Measurements from ENCODE around the gene OR6S1.
"Not testable (repeated sequence)": the region's sequence is repeated elsewhere in the genome, so short reads cannot be mapped to it uniquely, and the experiment has no call there.

The OR6S1 gene

DNA sequence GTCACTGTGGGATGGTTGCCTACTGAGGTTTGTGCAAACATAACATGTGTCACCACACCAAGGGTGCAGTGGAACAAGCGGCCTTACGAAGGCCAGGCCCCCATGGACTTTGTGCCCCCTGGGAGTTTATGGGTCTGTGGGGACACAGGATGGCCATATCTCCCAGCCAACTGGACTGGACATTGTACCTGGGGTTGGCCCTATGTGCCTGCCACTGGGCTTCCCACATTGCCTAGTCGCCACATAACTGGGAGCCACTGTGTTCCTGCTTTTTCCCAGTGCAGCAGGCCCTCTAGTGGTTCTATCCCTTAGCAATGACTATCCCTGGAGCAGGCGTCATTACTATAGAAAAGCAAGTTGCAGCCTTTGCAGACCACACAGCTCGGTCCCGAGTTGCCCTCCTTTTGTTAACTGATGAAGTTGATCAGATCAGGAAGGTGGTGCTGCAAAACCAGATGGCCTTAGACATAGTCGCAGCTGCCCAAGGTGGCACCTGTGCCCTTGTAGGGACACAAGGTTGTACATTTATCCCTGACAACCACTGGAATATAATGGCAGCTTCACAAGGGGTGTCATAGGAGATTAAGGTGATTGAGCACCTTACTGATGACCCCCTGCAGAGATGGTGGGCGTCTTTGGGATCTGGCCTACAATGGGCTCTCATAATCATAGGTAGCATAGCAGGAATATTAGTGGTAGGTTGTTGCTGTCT lies 35.1 kb downstream of the OR6S1 start:
- no peak overlapping the region for H3K4me3 ChIP-seq (ENCODE audit: low read depth in 1 of 2, low read length in 2 of 2)
- H3K4me1 ChIP-seq (ENCODE audit: control insufficient read depth in 1 of 2, insufficient read depth in 2 of 2, low read length in 2 of 2), result peaks cover 0 to 6% of the 10 kb centered on the region in 2 donors
- H3K36me3 ChIP-seq (ENCODE audit: control insufficient read depth in 1 of 2, insufficient read depth in 2 of 2, low read length in 2 of 2), result no peaks in the 10 kb centered on the region
- H3K9me3 ChIP-seq (ENCODE audit: control insufficient read depth in 1 of 2, low read length in 2 of 2), result no peaks in the 10 kb centered on the region
- no peak overlapping the region for H3K27ac ChIP-seq (ENCODE audit: low read length)
- H3K27me3 ChIP-seq (ENCODE audit: low read depth, low read length), result no peaks in the 10 kb centered on the region

DNA sequence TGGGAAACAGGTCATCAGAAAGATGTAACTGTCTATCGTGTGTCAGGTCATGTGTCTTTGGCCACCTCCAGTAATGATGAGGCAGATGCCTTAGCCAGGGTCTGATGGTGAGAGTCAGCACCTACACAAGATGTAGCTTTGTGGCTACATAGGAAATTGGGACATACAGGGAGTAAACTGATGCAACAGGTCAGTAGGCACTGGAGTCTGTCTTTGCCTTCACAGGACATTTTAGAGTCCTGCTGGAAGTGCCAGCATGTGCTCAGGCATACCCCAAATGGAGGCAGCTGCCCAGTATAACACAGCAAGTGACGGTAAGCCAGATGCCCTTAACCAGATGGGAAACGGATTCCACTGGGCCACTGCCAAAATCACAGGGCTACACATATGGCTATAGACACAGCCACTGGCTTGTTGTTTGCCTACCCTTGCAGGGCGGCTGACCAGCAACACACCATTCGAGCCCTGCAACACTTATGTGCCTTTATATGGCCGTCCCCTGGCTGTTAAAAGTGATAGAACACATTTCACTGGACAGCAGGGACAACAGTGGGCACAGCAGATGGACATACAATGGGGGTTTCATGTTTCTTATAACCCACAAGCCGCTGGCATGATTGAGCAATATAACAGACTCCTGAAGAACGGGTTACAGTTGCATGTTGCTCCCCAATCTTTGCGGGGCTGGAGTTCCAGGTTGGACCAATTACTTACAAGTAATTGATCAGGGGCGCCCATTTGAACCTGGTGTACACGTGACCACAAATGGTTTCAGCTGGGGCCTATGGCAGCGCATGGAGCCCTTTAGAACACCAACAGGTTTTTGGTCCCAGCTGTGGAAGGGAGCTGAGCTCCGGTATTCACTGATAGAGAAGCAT lies 37.4 kb downstream of the OR6S1 start:
- Histone ChIP-seq H3K27me3 (ENCODE audit: low read depth, low read length) (no peaks in the 10 kb centered on the region), H3K4me1 (ENCODE audit: control insufficient read depth in 1 of 2, insufficient read depth in 2 of 2, low read length in 2 of 2) (no peaks in the 10 kb centered on the region), H3K9me3 (ENCODE audit: control insufficient read depth in 1 of 2, low read length in 2 of 2) (no peaks in the 10 kb centered on the region), H3K36me3 (ENCODE audit: control insufficient read depth in 1 of 2, insufficient read depth in 2 of 2, low read length in 2 of 2) (no peaks in the 10 kb centered on the region), H3K27ac (ENCODE audit: low read length) (no peak overlapping the region), H3K4me3 (ENCODE audit: low read depth in 1 of 2, low read length in 2 of 2) (no peak overlapping the region)

DNA sequence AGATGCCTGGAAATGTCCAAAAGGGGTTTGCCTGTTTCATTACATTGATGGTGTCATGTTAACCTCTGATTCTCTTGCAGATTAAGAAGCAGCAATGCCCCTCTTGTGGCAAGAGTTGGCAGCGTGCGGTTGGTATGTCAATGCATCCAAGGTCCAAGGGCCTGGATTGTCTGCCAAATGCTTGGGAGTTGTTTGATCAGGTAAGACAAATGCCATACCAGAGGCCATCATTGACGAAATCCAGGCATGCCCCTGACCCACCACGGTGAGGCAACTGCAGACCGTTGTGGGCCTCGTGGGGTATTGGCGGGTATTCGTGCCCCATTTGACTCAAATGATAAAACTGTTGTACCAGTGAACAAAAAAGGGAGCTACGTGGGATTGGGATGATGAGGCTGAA lies 38.9 kb downstream of the OR6S1 start:
- Histone ChIP-seq H3K27me3 (ENCODE audit: low read depth, low read length) (no peaks in the 10 kb centered on the region), H3K4me1 (ENCODE audit: control insufficient read depth in 1 of 2, insufficient read depth in 2 of 2, low read length in 2 of 2) (no peaks in the 10 kb centered on the region), H3K4me3 (ENCODE audit: low read depth in 1 of 2, low read length in 2 of 2) (no peak overlapping the region), H3K9me3 (ENCODE audit: control insufficient read depth in 1 of 2, low read length in 2 of 2) (no peaks in the 10 kb centered on the region), H3K27ac (ENCODE audit: low read length) (no peak overlapping the region), H3K36me3 (ENCODE audit: control insufficient read depth in 1 of 2, insufficient read depth in 2 of 2, low read length in 2 of 2) (no peaks in the 10 kb centered on the region)

- Histone ChIP-seq H3K4me3 (ENCODE audit: low read depth in 1 of 2, low read length in 2 of 2) (no peak overlapping the region), H3K4me1 (ENCODE audit: control insufficient read depth in 1 of 2, insufficient read depth in 2 of 2, low read length in 2 of 2) (no peaks in the 10 kb centered on the region), H3K27me3 (ENCODE audit: low read depth, low read length) (no peaks in the 10 kb centered on the region), H3K36me3 (ENCODE audit: control insufficient read depth in 1 of 2, insufficient read depth in 2 of 2, low read length in 2 of 2) (no peaks in the 10 kb centered on the region), H3K27ac (ENCODE audit: low read length) (no peak overlapping the region), H3K9me3 (ENCODE audit: control insufficient read depth in 1 of 2, low read length in 2 of 2) (no peaks in the 10 kb centered on the region)
Measured at GRCh38 chr14:20601522-20601921, 40.0 kb downstream of the OR6S1 start.

DNA sequence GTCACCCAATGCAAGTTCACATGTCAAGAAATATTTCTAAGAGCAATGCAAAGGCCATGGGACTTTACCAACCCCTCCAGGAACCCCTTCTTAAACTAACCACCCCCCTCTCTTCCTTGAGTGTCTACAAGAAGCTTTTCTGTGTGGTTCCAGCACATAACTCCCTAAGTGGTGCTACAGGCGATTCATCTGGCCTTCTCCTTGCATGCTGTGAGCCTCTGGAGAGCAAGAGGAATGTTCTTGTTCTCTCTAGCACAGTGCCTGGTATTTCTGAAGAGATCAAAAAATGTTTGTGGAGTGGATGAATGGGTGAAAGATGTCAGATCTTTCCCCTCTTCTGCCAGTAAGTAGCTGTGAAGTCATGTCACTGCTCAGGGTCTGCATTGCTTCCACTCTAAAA lies 44.4 kb downstream of the OR6S1 start:
- Histone ChIP-seq H3K27ac (ENCODE audit: low read length) (no peak overlapping the region), H3K4me3 (ENCODE audit: low read depth in 1 of 2, low read length in 2 of 2) (no peak overlapping the region), H3K27me3 (ENCODE audit: low read depth, low read length) (no peaks in the 10 kb centered on the region), H3K4me1 (ENCODE audit: control insufficient read depth in 1 of 2, insufficient read depth in 2 of 2, low read length in 2 of 2) (no peaks in the 10 kb centered on the region), H3K36me3 (ENCODE audit: control insufficient read depth in 1 of 2, insufficient read depth in 2 of 2, low read length in 2 of 2) (no peaks in the 10 kb centered on the region), H3K9me3 (ENCODE audit: control insufficient read depth in 1 of 2, low read length in 2 of 2) (no peaks in the 10 kb centered on the region)

- H3K36me3 ChIP-seq (ENCODE audit: control insufficient read depth in 1 of 2, insufficient read depth in 2 of 2, low read length in 2 of 2); H3K27ac ChIP-seq (ENCODE audit: low read length); H3K9me3 ChIP-seq (ENCODE audit: control insufficient read depth in 1 of 2, low read length in 2 of 2); H3K4me3 ChIP-seq (ENCODE audit: low read depth in 1 of 2, low read length in 2 of 2); H3K4me1 ChIP-seq (ENCODE audit: control insufficient read depth in 1 of 2, insufficient read depth in 2 of 2, low read length in 2 of 2); H3K27me3 ChIP-seq (ENCODE audit: low read depth, low read length): not testable (repeated sequence)
Measured at GRCh38 chr14:20595726-20596125, 45.8 kb downstream of the OR6S1 start.

- Histone ChIP-seq H3K36me3 (ENCODE audit: control insufficient read depth in 1 of 2, insufficient read depth in 2 of 2, low read length in 2 of 2) (no peaks in the 10 kb centered on the region), H3K4me1 (ENCODE audit: control insufficient read depth in 1 of 2, insufficient read depth in 2 of 2, low read length in 2 of 2) (no peaks in the 10 kb centered on the region), H3K27ac (ENCODE audit: low read length) (no peak overlapping the region), H3K9me3 (ENCODE audit: control insufficient read depth in 1 of 2, low read length in 2 of 2) (no peaks in the 10 kb centered on the region), H3K27me3 (ENCODE audit: low read depth, low read length) (peaks cover 5% of the 10 kb centered on the region), H3K4me3 (ENCODE audit: low read depth in 1 of 2, low read length in 2 of 2) (no peak overlapping the region)
Measured at GRCh38 chr14:20592574-20592973, 48.9 kb downstream of the OR6S1 start.

- Histone ChIP-seq H3K4me3 (ENCODE audit: low read depth in 1 of 2, low read length in 2 of 2) (no peak within 1 kb of the TSS), H3K27ac (ENCODE audit: low read length) (no peak within 1 kb of the TSS), H3K4me1 (ENCODE audit: control insufficient read depth in 1 of 2, insufficient read depth in 2 of 2, low read length in 2 of 2) (no peaks in the 10 kb centered on the region), H3K27me3 (ENCODE audit: low read depth, low read length) (peaks cover 5% of the 10 kb centered on the region), H3K9me3 (ENCODE audit: control insufficient read depth in 1 of 2, low read length in 2 of 2) (no peaks in the 10 kb centered on the region), H3K36me3 (ENCODE audit: control insufficient read depth in 1 of 2, insufficient read depth in 2 of 2, low read length in 2 of 2) (no peaks in the 10 kb centered on the region)
Measured at GRCh38 chr14:20591235-20591634, 50.3 kb downstream of the OR6S1 start, which contains the start of gene RNASE12. Gene RNASE12, minus strand, starts transcription at chr14:20591376. Its CDS starts 653 bp downstream, at chr14:20590723.

Measured in muscle layer of duodenum (tissue), 2 donors.